HL-60 (cell line): ENCODE measurements around the gene PIK3R5.

Experiments used
- DNase-seq, 2 experiments: peaks; one replicate each; pipeline ENCODE4 v3.0.0-alpha.2; 2010 to 2020; ENCODE audit warnings: low read depth in 1 of 2, low spot score in 1 of 2
- H3K27ac ChIP-seq: fragments of 250-450 bp; sonication (Bioruptor Pico); replicated peaks from 2 replicates; pipeline ENCODE4 v1.5.1; 2020; ENCODE audit warnings: mild to moderate bottlenecking, moderate library complexity
- H3K27me3 ChIP-seq: fragments of 250-450 bp; sonication (Bioruptor Pico); 2 replicates; pipeline ENCODE4 v1.5.1; 2021; ENCODE audit warnings: mild to moderate bottlenecking, moderate library complexity; ENCODE audit not compliant: insufficient read depth, poor library complexity, severe bottlenecking
- H3K4me3 ChIP-seq: replicated peaks from 2 replicates; pipeline ENCODE4 v1.5.1; 2011; ENCODE audit warnings: mild to moderate bottlenecking, control low read depth, low read length; ENCODE audit not compliant: insufficient read depth
- CTCF ChIP-seq: IDR thresholded peaks from one replicate; pipeline ENCODE4 v1.5.1; 2011; ENCODE audit warnings: low read length, control low read depth, inconsistent platforms; ENCODE audit not compliant: insufficient read depth
- GABPA ChIP-seq: IDR thresholded peaks from 2 replicates; pipeline ENCODE4 v1.6.1; 2012; ENCODE audit warnings: low read depth
- POLR2AphosphoS5 ChIP-seq: IDR thresholded peaks from 2 replicates; pipeline ENCODE4 v1.6.1; 2012; ENCODE audit warnings: low read depth
- REST ChIP-seq: IDR thresholded peaks from 2 replicates; pipeline ENCODE4 v1.6.1; 2012; ENCODE audit warnings: low read depth; ENCODE audit not compliant: insufficient replicate concordance
- SPI1 ChIP-seq: IDR thresholded peaks from 2 replicates; pipeline ENCODE4 v1.6.1; 2012; ENCODE audit warnings: low read depth, mild to moderate bottlenecking, borderline replicate concordance

PIK3R5 gene

GRCh38 chr17:8905331-8905730 lies 60.2 kb downstream of the PIK3R5 start:
- DNase-seq = no peak
- Histone ChIP-seq H3K27ac (no peak overlapping the region), H3K4me3 (no peak overlapping the region), H3K27me3 (no peaks in the 10 kb centered on the region)
- TF ChIP-seq POLR2AphosphoS5 = no peak

GRCh38 chr17:8904686-8905085 lies 60.8 kb downstream of the PIK3R5 start:
- Histone ChIP-seq H3K27me3 (no peaks in the 10 kb centered on the region), H3K4me3 (no peak overlapping the region), H3K27ac (no peak overlapping the region)
- TF ChIP-seq CTCF (no peak), GABPA (no peak), POLR2AphosphoS5 (no peak), SPI1 (no peak), REST (no peak)
- no peak for DNase-seq

- Histone ChIP-seq H3K27ac (no peak overlapping the region), H3K27me3 (no peaks in the 10 kb centered on the region), H3K4me3 (no peak overlapping the region)
- DNase-seq = no peak
- TF ChIP-seq CTCF (no peak), SPI1 (no peak), POLR2AphosphoS5 (no peak), REST (no peak), GABPA (no peak)
Observed at GRCh38 chr17:8904201-8904600, 61.3 kb downstream of the PIK3R5 start.

- DNase-seq = no peak
- H3K27me3 ChIP-seq = no peaks in the 10 kb centered on the region
- no peak overlapping the region for H3K27ac ChIP-seq
Observed at GRCh38 chr17:8900626-8901585, 64.6 kb downstream of the PIK3R5 start.

More at GRCh38 chr17:8900626-8901585, 64.6 kb downstream of the PIK3R5 start:
- TF ChIP-seq SPI1 = no peak
- no peak for TF ChIP-seq GABPA
- TF ChIP-seq CTCF = no peak
- no peak for TF ChIP-seq REST
- no peak for TF ChIP-seq POLR2AphosphoS5
- H3K4me3 ChIP-seq = no peak overlapping the region
